Lower lobe of right lung (tissue), 2 donors: ENCODE data around the gene PADI1. TPM values are rescaled to one million over a fixed set of nuclear protein-coding genes. Genes with fewer than 3 reads are reported as not detected.

Source experiments
- ATAC-seq, 2 donors: fragments of 200-7000 bp; cut with Tn5 transposase; one replicate each; pipeline ENCODE4 v1.9.1; 2020 to 2022; ENCODE audit warnings: mild to moderate bottlenecking in 2 of 2, moderate library complexity in 2 of 2
- DNase-seq: peaks from one replicate; pipeline ENCODE4 v3.0.0-alpha.2; 2020
- H3K27ac ChIP-seq: fragments of 200-600 bp; one replicate; pipeline ENCODE4 v1.8.0; 2022
- H3K27me3 ChIP-seq: fragments of 200-600 bp; one replicate; pipeline ENCODE4 v1.8.0; 2022; ENCODE audit warnings: low read depth
- H3K36me3 ChIP-seq: fragments of 200-600 bp; one replicate; pipeline ENCODE4 v1.8.0; 2022; ENCODE audit warnings: mild to moderate bottlenecking
- H3K4me1 ChIP-seq: fragments of 200-600 bp; one replicate; pipeline ENCODE4 v1.8.0; 2022
- H3K4me3 ChIP-seq: fragments of 200-600 bp; one replicate; pipeline ENCODE4 v1.8.0; 2022; ENCODE audit warnings: mild to moderate bottlenecking
- H3K9me3 ChIP-seq: fragments of 200-600 bp; one replicate; pipeline ENCODE4 v1.8.0; 2022
- intact Hi-C: fragments of 100-400 bp; cut with DNase I; formaldehyde crosslinking; loops from one replicate; pipeline ENCODE4 v1.11.0; 2022
- microRNA-seq: library from miRNA; unstranded; fragments of <30 nt; microRNA quantifications from one replicate; pipeline ENCODE4 v1.2.0, GENCODE V29; 2020; ENCODE audit warnings: borderline number of aligned reads
- total RNA-seq: library from RNA; stranded (reverse); fragmentation: NEBNext Ultra II Directional; extraction: Animal tissue kit (Norgen Biotek cat#: 25700); gene quantifications from one replicate; pipeline ENCODE4 v1.2.1, GENCODE V29; 2021
- TF ChIP-seq, protein P1 (sequence below): fragments of 200-600 bp; IDR thresholded peaks from one replicate; pipeline ENCODE4 v1.8.0; 2022; ENCODE audit warnings: antibody characterized with exemption, mild to moderate bottlenecking
- donor health status: DM: no; HTN: yes; CAD: no; lungs with severe emphysema.

Gene PADI1
- total RNA-seq, 1 donor from 2014 or later, result not detected

DNA sequence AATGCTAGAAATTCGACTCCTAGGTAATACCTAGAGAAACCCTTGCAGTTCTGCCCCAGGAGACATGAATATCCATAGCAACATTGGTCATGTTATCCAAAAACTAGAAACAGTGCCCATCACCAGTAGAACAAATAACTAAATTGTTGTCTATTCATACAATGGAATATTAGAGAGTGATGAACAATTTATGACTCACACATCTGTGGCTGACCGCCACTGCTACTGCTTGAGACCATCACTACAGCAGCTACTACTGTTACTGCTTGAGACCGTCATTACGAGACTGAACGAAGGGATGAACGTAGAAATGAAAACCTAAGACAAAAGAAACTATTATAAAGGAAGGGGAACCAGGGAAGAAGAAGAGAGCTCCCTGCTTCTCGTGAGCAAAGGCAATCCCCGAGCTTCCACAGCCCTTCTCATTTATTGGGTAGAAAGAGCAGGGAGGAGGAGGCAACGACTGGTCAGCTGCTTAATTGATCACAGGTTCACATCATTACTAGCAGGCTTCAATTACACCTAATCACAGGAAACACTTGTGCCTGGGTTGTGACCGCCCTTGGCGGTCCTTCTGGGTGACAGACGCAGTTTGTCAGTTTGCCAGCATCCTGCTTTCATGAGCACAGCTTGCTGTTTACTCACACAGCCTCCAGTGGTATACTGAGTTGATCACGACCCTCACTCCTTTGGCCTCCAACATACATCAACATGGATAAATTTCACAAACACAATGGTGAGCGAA is 88.9 kb downstream of the PADI1 start:
- no peak overlapping the region for H3K4me3 ChIP-seq
- ATAC-seq (no peak), DNase-seq (no peak)
- TF ChIP-seq, protein P1, sequence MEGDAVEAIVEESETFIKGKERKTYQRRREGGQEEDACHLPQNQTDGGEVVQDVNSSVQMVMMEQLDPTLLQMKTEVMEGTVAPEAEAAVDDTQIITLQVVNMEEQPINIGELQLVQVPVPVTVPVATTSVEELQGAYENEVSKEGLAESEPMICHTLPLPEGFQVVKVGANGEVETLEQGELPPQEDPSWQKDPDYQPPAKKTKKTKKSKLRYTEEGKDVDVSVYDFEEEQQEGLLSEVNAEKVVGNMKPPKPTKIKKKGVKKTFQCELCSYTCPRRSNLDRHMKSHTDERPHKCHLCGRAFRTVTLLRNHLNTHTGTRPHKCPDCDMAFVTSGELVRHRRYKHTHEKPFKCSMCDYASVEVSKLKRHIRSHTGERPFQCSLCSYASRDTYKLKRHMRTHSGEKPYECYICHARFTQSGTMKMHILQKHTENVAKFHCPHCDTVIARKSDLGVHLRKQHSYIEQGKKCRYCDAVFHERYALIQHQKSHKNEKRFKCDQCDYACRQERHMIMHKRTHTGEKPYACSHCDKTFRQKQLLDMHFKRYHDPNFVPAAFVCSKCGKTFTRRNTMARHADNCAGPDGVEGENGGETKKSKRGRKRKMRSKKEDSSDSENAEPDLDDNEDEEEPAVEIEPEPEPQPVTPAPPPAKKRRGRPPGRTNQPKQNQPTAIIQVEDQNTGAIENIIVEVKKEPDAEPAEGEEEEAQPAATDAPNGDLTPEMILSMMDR, result no peak
- intact Hi-C loops, result no loop called here
- peaks cover 18% of the 10 kb centered on the region for H3K27me3 ChIP-seq
- no peaks in the 10 kb centered on the region for H3K9me3 ChIP-seq
- no peaks in the 10 kb centered on the region for H3K4me1 ChIP-seq
- H3K36me3 ChIP-seq, result no peaks in the 10 kb centered on the region
- no peak overlapping the region for H3K27ac ChIP-seq

DNA sequence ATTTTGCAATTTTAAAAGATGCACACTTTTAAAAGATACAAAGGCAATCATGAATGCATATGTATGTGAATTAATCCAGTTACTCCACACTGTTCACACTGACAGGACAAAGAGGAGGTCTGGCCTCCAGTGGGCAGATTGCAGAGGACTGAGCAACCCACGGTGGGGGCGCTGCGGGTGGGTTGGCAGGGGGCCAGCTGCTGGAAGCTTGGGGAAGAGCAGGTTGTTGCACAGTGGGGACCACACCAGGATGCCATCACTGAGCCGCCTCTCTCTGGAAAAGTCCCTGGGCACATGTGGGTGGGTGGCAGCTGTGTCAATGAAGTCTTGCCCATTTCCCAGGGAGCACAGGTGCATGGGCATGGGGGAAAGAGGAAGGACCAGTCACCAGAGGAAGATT is 90.4 kb downstream of the PADI1 start:
- TF ChIP-seq, protein P1, result no peak
- Histone ChIP-seq H3K4me1 (no peaks in the 10 kb centered on the region), H3K27me3 (peaks cover 12% of the 10 kb centered on the region), H3K36me3 (no peaks in the 10 kb centered on the region), H3K4me3 (no peak overlapping the region), H3K27ac (no peak overlapping the region), H3K9me3 (no peaks in the 10 kb centered on the region)
- intact Hi-C loops, result no loop called here
- DNase-seq, result no peak
- no peak for ATAC-seq

Small RNAs within 50 kb of the gene (microRNA-seq; reads per million reads assigned to microRNA genes)
- not detected for gene MIR3972

Other genes with a start within 250 kb of the PADI1 start
- 11.9 TPM for gene MFAP2, start 224.5 kb upstream of the PADI1 start, total RNA-seq
- gene ATP13A2, start 193.2 kb upstream of the PADI1 start, total RNA-seq, result 39.9 TPM
- 79.8 TPM for gene SDHB, start 151.1 kb upstream of the PADI1 start, total RNA-seq
- 18.4 TPM for gene PADI2, start 85.7 kb upstream of the PADI1 start, total RNA-seq
- gene PADI3, start 44.0 kb downstream of the PADI1 start, total RNA-seq, result not detected
- gene PADI4, start 103.1 kb downstream of the PADI1 start, total RNA-seq, result 7.2 TPM
- gene PADI6, start 167.1 kb downstream of the PADI1 start, total RNA-seq, result not detected
- gene RCC2, start 234.5 kb downstream of the PADI1 start, total RNA-seq, result 65.8 TPM